Ovary (tissue), 3 donors: Measurements from ENCODE around the gene DNAH12.

ENCODE experiments used
- POLR2A ChIP-seq: fragments of 450-650 bp; IDR thresholded peaks from one replicate; pipeline ENCODE4 v1.6.1; 2017; ENCODE audit warnings: antibody characterized with exemption, mild to moderate bottlenecking, moderate library complexity
- TF ChIP-seq, protein P1 (sequence below), 3 donors: fragments of 450-650 bp in 2 of 3; fragments of 200-600 bp in 1 of 3; IDR thresholded peaks; one replicate each; pipeline versions ENCODE4 v1.5.1 to v1.8.0; 2016 to 2022; ENCODE audit warnings: antibody characterized with exemption in 3 of 3, mild to moderate bottlenecking in 1 of 3
- donor health status: DM: no; HTN: no; CAD: no.

DNA sequence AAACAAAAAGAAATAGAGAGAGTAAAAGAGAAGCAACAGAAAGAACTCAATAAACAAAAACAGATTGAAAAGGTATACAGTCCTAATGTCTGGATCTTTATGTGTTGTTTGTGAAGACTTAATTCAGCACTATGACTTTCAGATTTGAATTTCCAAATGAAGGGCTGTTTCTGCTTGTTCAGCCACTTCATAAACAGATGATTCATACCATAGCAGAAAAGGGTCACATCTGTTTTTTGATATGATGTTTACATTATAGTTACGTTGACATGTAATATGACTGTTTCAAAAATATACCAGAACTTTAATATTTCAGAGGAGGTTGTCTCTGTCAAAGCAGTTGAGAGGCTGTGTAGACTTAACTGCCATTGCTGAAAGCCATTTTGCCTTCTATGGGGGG, 275.7 kb downstream of the DNAH12 start:
- TF ChIP-seq, protein P1, sequence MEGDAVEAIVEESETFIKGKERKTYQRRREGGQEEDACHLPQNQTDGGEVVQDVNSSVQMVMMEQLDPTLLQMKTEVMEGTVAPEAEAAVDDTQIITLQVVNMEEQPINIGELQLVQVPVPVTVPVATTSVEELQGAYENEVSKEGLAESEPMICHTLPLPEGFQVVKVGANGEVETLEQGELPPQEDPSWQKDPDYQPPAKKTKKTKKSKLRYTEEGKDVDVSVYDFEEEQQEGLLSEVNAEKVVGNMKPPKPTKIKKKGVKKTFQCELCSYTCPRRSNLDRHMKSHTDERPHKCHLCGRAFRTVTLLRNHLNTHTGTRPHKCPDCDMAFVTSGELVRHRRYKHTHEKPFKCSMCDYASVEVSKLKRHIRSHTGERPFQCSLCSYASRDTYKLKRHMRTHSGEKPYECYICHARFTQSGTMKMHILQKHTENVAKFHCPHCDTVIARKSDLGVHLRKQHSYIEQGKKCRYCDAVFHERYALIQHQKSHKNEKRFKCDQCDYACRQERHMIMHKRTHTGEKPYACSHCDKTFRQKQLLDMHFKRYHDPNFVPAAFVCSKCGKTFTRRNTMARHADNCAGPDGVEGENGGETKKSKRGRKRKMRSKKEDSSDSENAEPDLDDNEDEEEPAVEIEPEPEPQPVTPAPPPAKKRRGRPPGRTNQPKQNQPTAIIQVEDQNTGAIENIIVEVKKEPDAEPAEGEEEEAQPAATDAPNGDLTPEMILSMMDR (IDR thresholded peaks at IDR 0.05) = no peak
- no peak for TF ChIP-seq POLR2A
